Parathyroid adenoma (tissue), 2 donors: Measurements from ENCODE around the gene KBTBD3.

Source experiments
- H2AFZ ChIP-seq: fragments of 300-600 bp; sonication (generic); one replicate; pipeline ENCODE4 v1.7.0; 2017; ENCODE audit warnings: antibody characterized with exemption, mild to moderate bottlenecking
- H3K27ac ChIP-seq: fragments of 300-600 bp; sonication (generic); one replicate; pipeline ENCODE4 v1.7.0; 2017
- H3K27me3 ChIP-seq: fragments of 300-600 bp; sonication (generic); one replicate; pipeline ENCODE4 v1.7.0; 2017; ENCODE audit warnings: low read length; ENCODE audit not compliant: control insufficient read depth, insufficient read depth
- H3K36me3 ChIP-seq: fragments of 300-600 bp; sonication (generic); one replicate; pipeline ENCODE4 v1.7.0; 2017; ENCODE audit warnings: low read length; ENCODE audit not compliant: control insufficient read depth, insufficient read depth
- H3K4me1 ChIP-seq: fragments of 300-600 bp; sonication (generic); one replicate; pipeline ENCODE4 v1.7.0; 2017; ENCODE audit warnings: control low read depth
- H3K4me2 ChIP-seq: fragments of 300-600 bp; sonication (generic); one replicate; pipeline ENCODE4 v1.7.0; 2017; ENCODE audit warnings: low read length
- H3K4me3 ChIP-seq: fragments of 300-600 bp; sonication (generic); one replicate; pipeline ENCODE4 v1.7.0; 2017; ENCODE audit warnings: low read depth, low read length
- H3K79me2 ChIP-seq: fragments of 300-600 bp; sonication (generic); one replicate; pipeline ENCODE4 v1.7.0; 2017; ENCODE audit warnings: control low read depth
- H3K9ac ChIP-seq: fragments of 300-600 bp; sonication (generic); one replicate; pipeline ENCODE4 v1.7.0; 2017; ENCODE audit warnings: mild to moderate bottlenecking
- H3K9me3 ChIP-seq: fragments of 300-600 bp; sonication (generic); one replicate; pipeline ENCODE4 v1.7.0; 2017; ENCODE audit warnings: low read length; ENCODE audit not compliant: control insufficient read depth
- CTCF ChIP-seq: fragments of 300-600 bp; sonication (generic); IDR thresholded peaks from one replicate; pipeline ENCODE4 v1.7.0; 2017; ENCODE audit warnings: antibody characterized with exemption, mild to moderate bottlenecking
- donor health status: primary hyperparathyroidism.

The KBTBD3 gene

DNA sequence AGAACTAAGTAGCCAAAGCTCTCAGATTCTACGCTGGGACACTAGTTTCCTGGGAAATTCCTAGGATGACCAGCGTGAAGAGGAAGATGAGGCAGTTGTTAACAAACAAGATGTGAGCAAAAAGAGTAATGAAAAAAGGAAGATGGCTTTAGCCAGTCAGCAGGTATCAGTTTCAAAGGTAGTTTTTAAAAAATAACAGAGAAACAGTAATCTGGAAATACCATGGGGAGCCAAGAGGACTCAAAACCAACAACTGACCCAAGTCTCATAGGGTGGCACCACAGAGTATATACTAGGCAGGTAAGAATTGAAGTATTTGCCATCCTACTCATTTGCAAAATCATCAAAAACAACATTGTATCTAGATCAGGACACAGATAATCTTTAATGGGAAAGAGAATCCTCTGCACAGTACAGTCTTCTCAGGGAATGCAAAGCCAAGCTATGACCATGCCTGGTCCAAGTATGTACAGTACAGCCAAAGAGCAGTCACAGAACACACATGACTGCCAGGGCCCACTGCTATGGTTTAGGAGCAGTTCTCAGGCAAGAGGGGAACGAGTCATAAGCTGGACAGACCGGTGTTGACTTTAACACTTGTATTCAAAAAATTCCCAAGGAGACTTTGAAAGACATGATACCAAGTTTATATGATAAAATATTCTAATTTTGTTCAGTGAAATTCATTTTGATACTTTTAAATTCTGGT is 75.7 kb downstream of the KBTBD3 start:
- Histone ChIP-seq H3K79me2 (no peaks in the 10 kb centered on the region), H3K27me3 (no peaks in the 10 kb centered on the region), H3K4me1 (no peaks in the 10 kb centered on the region), H3K4me3 (no peak overlapping the region), H3K4me2 (no peak overlapping the region), H3K27ac (no peak overlapping the region), H3K9ac (no peak overlapping the region), H2AFZ (no peak overlapping the region), H3K36me3 (peaks cover 2% of the 10 kb centered on the region), H3K9me3 (no peaks in the 10 kb centered on the region)
- no peak for TF ChIP-seq CTCF
